Panc1 (cell line): ENCODE measurements around the gene SLC25A36. TPM values are rescaled to one million over a fixed set of nuclear protein-coding genes. Genes with fewer than 3 reads are reported as not detected.

ENCODE experiments used
- ATAC-seq: fragments of 200-7000 bp; cut with Tn5 transposase; 2 replicates; pipeline ENCODE4 v1.9.1; 2020; ENCODE audit warnings: mild to moderate bottlenecking, moderate library complexity
- BruUV-seq: library from RNA; stranded (reverse); fragments of 400-500 nt; replicated peaks from 2 replicates; lab custom pipeline; 2021; lab: Mats Ljungman, UMichigan
- CTCF ChIA-PET: fragments of 300-600 bp; sonication (Branson Sonifier 250); formaldehyde crosslinking; loops from one replicate; lab custom pipeline; 2022; ENCODE audit warnings: antibody characterized with exemption; lab: Charles Lee
- POLR2A ChIA-PET: fragments of 300-600 bp; sonication (Branson Sonifier 250); formaldehyde crosslinking; loops from one replicate; lab custom pipeline; 2022; ENCODE audit warnings: antibody characterized with exemption; lab: Charles Lee
- DNase-seq: peaks from one replicate; pipeline ENCODE4 v3.0.0-alpha.2; 2010; ENCODE audit warnings: low read depth, low spot score
- H3K27ac ChIP-seq: 2 replicates; pipeline ENCODE4 v1.5.1; 2011; ENCODE audit warnings: mild to moderate bottlenecking, low read length, inconsistent platforms
- H3K27me3 ChIP-seq: fragments of 200-500 bp; sonication (Bioruptor generic); 2 replicates; pipeline ENCODE4 v1.6.0; 2014; ENCODE audit warnings: low read length, inconsistent platforms; ENCODE audit not compliant: control insufficient read depth, insufficient read depth
- H3K36me3 ChIP-seq: fragments of 200-500 bp; sonication (Bioruptor generic); 2 replicates; pipeline ENCODE4 v1.5.1; 2014; ENCODE audit warnings: inconsistent platforms, mild to moderate bottlenecking, low read length, moderate library complexity; ENCODE audit not compliant: control insufficient read depth, insufficient read depth
- H3K4me1 ChIP-seq: 2 replicates; pipeline ENCODE4 v1.5.1; 2011; ENCODE audit warnings: inconsistent platforms, mild to moderate bottlenecking, low read length, moderate library complexity; ENCODE audit not compliant: control insufficient read depth, insufficient read depth
- H3K4me3 ChIP-seq, 2 experiments: 2 replicates each; pipeline ENCODE4 v1.5.1; 2011 to 2012; ENCODE audit warnings: low read depth in 2 of 2, low read length in 2 of 2, mild to moderate bottlenecking in 2 of 2, inconsistent platforms in 1 of 2, moderate library complexity in 1 of 2
- H3K9me3 ChIP-seq: fragments of 200-500 bp; sonication (Bioruptor generic); 2 replicates; pipeline ENCODE4 v1.5.1; 2014; ENCODE audit warnings: low read depth, mild to moderate bottlenecking, inconsistent platforms, low read length, moderate library complexity; ENCODE audit not compliant: control insufficient read depth, insufficient read depth
- POLR2AphosphoS5 ChIP-seq: IDR thresholded peaks from 2 replicates; pipeline ENCODE4 v1.6.1; 2012; ENCODE audit warnings: mild to moderate bottlenecking, low read depth, low read length, moderate library complexity
- SIN3A ChIP-seq: IDR thresholded peaks from 2 replicates; pipeline ENCODE4 v1.6.1; 2012; ENCODE audit warnings: low read depth, mild to moderate bottlenecking, low read length, moderate library complexity, borderline replicate concordance; ENCODE audit not compliant: insufficient read depth
- TCF7L2 ChIP-seq: IDR thresholded peaks from 2 replicates; pipeline ENCODE4 v1.6.1; 2011; ENCODE audit warnings: mild to moderate bottlenecking, low read depth, low read length, inconsistent platforms
- in situ Hi-C: cut with HindIII; loops from 2 replicates; pipeline ENCODE4 v1.10.0; 2016; ENCODE audit warnings: low sequenced_read_pairs, low pct_unique_long_range_greater_than_20kb
- intact Hi-C: fragments of 100-400 bp; cut with micrococcal nuclease; formaldehyde crosslinking; loops from one replicate; pipeline ENCODE4 v1.10.0; 2022; ENCODE audit not compliant: unreplicated experiment
- total RNA-seq: library from RNA; stranded (reverse); gene quantifications from one replicate; pipeline ENCODE4 v1.2.1, GENCODE V29; 2021; ENCODE audit not compliant: unreplicated experiment
- TF ChIP-seq, protein P1 (sequence below): fragments of 450-650 bp; IDR thresholded peaks from 2 replicates; pipeline ENCODE4 v1.5.1; 2017; ENCODE audit warnings: mild to moderate bottlenecking
- TF ChIP-seq, protein P2 (sequence below), 2 experiments: IDR thresholded peaks; 2 replicates each; pipeline ENCODE4 v1.6.1; 2011 to 2012; ENCODE audit warnings: low read depth in 2 of 2, control low read depth in 1 of 2, low read length in 1 of 2, mild to moderate bottlenecking in 1 of 2, moderate library complexity in 1 of 2; ENCODE audit not compliant: insufficient read depth in 1 of 2

SLC25A36 gene
- total RNA-seq, 1 experiment from 2014 or later: 69.5 TPM

DNA sequence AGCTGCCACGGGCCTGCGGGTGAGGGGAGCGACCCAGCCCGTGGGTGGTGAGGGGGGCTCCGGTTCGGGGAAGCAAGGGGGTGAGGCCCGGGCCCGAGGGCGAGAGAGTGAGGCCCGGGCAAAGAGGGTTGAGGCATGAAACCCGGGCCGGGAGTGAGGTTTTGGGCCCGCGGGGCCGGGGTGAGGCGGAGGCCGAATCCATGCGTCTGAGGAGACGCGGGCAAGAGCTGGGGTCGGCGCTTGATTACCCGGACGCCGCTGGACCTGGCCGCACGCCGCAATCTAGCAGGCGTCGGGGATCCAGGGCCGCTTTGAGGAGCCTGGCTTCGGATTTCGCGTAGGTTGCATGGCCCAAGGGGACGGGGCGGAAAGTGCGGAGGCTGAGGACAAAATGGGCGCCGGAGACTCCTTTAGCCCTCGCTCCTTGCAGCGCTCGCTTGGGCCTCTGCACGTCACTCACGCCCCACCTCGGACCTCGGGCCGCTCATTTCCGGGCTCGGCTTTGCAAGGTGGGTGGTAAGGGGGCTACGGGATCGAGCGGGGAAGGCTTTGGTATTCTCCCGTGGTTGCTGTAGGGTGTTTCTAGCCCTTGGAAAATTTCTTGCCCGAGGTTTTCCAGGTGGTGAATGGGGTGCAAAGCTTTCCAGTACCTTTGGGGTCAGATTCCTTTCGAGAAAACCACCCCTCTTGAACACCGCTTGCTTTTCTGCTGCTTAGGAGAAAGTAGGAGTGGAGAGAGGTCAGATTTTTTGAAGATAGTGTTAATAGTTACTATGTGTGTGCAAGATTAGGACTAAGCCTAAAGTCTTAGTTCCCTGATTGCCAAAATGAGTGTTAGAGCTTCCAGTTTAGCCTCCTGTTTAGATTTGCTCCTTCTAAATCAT is 827 bp downstream of the SLC25A36 start:
- peak overlapping the region; percentile 61 to 88 for H3K4me3 ChIP-seq
- ChIA-PET POLR2A (interaction anchor here (0.6 to 0.7 kb wide), 2 partner anchors 56 to 110 kb away, joined by 4 to 6 read pairs; no protein-coding TSS in a partner anchor), CTCF (interaction anchor here (0.7 kb wide), 1 partner anchor 26 kb away, joined by 3 read pairs; no protein-coding TSS in a partner anchor)
- ATAC-seq: peak; percentile 78
- peaks cover 11% of the 10 kb centered on the region for H3K4me1 ChIP-seq
- TF ChIP-seq, protein P1, sequence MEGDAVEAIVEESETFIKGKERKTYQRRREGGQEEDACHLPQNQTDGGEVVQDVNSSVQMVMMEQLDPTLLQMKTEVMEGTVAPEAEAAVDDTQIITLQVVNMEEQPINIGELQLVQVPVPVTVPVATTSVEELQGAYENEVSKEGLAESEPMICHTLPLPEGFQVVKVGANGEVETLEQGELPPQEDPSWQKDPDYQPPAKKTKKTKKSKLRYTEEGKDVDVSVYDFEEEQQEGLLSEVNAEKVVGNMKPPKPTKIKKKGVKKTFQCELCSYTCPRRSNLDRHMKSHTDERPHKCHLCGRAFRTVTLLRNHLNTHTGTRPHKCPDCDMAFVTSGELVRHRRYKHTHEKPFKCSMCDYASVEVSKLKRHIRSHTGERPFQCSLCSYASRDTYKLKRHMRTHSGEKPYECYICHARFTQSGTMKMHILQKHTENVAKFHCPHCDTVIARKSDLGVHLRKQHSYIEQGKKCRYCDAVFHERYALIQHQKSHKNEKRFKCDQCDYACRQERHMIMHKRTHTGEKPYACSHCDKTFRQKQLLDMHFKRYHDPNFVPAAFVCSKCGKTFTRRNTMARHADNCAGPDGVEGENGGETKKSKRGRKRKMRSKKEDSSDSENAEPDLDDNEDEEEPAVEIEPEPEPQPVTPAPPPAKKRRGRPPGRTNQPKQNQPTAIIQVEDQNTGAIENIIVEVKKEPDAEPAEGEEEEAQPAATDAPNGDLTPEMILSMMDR: no peak
- TF ChIP-seq, protein P2, sequence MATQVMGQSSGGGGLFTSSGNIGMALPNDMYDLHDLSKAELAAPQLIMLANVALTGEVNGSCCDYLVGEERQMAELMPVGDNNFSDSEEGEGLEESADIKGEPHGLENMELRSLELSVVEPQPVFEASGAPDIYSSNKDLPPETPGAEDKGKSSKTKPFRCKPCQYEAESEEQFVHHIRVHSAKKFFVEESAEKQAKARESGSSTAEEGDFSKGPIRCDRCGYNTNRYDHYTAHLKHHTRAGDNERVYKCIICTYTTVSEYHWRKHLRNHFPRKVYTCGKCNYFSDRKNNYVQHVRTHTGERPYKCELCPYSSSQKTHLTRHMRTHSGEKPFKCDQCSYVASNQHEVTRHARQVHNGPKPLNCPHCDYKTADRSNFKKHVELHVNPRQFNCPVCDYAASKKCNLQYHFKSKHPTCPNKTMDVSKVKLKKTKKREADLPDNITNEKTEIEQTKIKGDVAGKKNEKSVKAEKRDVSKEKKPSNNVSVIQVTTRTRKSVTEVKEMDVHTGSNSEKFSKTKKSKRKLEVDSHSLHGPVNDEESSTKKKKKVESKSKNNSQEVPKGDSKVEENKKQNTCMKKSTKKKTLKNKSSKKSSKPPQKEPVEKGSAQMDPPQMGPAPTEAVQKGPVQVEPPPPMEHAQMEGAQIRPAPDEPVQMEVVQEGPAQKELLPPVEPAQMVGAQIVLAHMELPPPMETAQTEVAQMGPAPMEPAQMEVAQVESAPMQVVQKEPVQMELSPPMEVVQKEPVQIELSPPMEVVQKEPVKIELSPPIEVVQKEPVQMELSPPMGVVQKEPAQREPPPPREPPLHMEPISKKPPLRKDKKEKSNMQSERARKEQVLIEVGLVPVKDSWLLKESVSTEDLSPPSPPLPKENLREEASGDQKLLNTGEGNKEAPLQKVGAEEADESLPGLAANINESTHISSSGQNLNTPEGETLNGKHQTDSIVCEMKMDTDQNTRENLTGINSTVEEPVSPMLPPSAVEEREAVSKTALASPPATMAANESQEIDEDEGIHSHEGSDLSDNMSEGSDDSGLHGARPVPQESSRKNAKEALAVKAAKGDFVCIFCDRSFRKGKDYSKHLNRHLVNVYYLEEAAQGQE (IDR thresholded peaks at IDR 0.05; ENCODE audit: insufficient read depth in 1 of 2, low read depth in 2 of 2, low read length in 1 of 2): peak in 1 of 2 experiments; percentile 21; a peak in 1 of 4 replicates
- TF ChIP-seq SIN3A: no peak
- peak; percentile 66 for TF ChIP-seq POLR2AphosphoS5
- no peak for TF ChIP-seq TCF7L2
- H3K36me3 ChIP-seq: no peaks in the 10 kb centered on the region; the same call in 1 of the 2 replicates
- H3K9me3 ChIP-seq: no peaks in the 10 kb centered on the region
- H3K27me3 ChIP-seq: no peaks in the 10 kb centered on the region
- in situ Hi-C loops (no loop called here), intact Hi-C loops (no loop called here)
- DNase-seq: no peak
- BruUV-seq: no TSS peak
- H3K27ac ChIP-seq: peak overlapping the region; percentile 85

DNA sequence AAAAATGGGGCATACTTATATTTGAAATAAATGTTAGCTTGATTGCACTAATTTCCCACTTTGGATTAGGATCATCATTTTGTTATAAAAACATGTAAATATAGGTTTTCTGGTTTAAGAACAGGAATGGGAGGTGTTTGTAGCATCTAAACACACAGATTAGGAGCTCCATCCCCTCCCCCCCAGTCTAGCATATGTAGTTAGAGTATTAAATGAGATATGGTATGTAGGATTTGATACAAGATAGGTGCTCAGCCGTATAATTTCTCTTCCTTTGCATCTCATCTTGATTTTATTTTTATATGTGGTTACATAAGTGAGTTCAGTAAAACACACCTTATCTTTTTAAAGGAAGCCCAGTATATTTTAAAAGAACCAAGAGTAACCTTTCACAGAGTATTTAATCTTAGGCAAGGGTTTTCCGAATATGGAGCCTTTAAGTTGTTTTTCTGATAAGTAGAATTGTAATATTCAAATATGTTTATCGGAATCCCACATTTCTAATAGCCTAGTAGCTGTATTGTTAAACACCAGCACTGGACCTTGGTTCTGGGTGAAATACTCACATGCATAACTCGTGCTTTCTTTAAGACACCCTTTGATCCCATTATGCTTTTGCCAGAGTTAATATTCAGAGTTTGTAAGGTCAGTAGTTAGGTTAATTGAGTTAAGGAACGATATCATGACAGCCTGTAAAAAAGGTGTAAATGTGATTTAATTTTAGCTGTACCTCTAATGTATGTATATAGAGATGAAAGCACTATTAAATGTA is 2.3 kb downstream of the SLC25A36 start:
- no peak for DNase-seq
- intact Hi-C loops: no loop called here
- no TSS peak for BruUV-seq
- peaks cover 19% of the 10 kb centered on the region for H3K4me1 ChIP-seq
- H3K4me3 ChIP-seq: peak overlapping the region in 1 of 2 experiments; percentile 61; a peak in 3 of 4 replicates
- no peak for ATAC-seq
- H3K27me3 ChIP-seq: no peaks in the 10 kb centered on the region
- TF ChIP-seq, protein P2 (IDR thresholded peaks at IDR 0.05; ENCODE audit: insufficient read depth in 1 of 2, low read depth in 2 of 2, low read length in 1 of 2): no peak
- TF ChIP-seq, protein P1: no peak
- no peak for TF ChIP-seq POLR2AphosphoS5
- no peak for TF ChIP-seq TCF7L2
- no peak for TF ChIP-seq SIN3A
- CTCF ChIA-PET: no interaction called here
- POLR2A ChIA-PET: no interaction called here
- no peaks in the 10 kb centered on the region; the same call in 1 of the 2 replicates for H3K36me3 ChIP-seq
- no peaks in the 10 kb centered on the region for H3K9me3 ChIP-seq
- H3K27ac ChIP-seq: peak overlapping the region; percentile 85; the same call in 1 of the 2 replicates
- in situ Hi-C loops: no loop called here
